CD4-positive, alpha-beta T cell treated with Interleukin-4 for 4 hours (primary cell): ENCODE results near the gene CHD1.

Source experiments
- DNase-seq: peaks from one replicate; pipeline ENCODE4 v3.0.0-alpha.2; 2020

Gene CHD1

GRCh38 chr5:98804066-98804465 lies 124.7 kb downstream of the CHD1 start:
- no peak for DNase-seq
